ENCODE measurements around the gene HDAC5.
"Not testable (repeated sequence)": the region's sequence is repeated elsewhere in the genome, so short reads cannot be mapped to it uniquely, and the experiment has no call there.

Gene HDAC5

GRCh38 chr17:44066204-44066930 lies 57.1 kb downstream of the HDAC5 start, which contains the start of gene LSM12:
Gene LSM12 (minus strand): TSS chr17:44066671. CDS start chr17:44066587, 84 bp downstream.
- peak; percentile 82 for DNase-seq (ENCODE audit: low read depth)

GRCh38 chr17:44065668-44066203 lies 57.7 kb downstream of the HDAC5 start:
- DNase-seq (ENCODE audit: low read depth): no peak

- DNase-seq (ENCODE audit: low read depth): no peak
Measured at GRCh38 chr17:44063704-44064639, 59.5 kb downstream of the HDAC5 start.

GRCh38 chr17:44062871-44063270 lies 60.6 kb downstream of the HDAC5 start:
- no peak for DNase-seq (ENCODE audit: low read depth)

- DNase-seq (ENCODE audit: low read depth): no peak
Measured at GRCh38 chr17:44061446-44061845, 62.0 kb downstream of the HDAC5 start.

GRCh38 chr17:44059101-44059892 lies 64.1 kb downstream of the HDAC5 start:
- DNase-seq (ENCODE audit: low read depth): no peak

GRCh38 chr17:44053125-44053872 lies 70.1 kb downstream of the HDAC5 start:
- no peak for DNase-seq (ENCODE audit: low read depth)

- no peak for DNase-seq (ENCODE audit: low read depth)
Measured at GRCh38 chr17:44049294-44050060, 74.0 kb downstream of the HDAC5 start.

GRCh38 chr17:44046893-44047292 lies 76.5 kb downstream of the HDAC5 start:
- DNase-seq (ENCODE audit: low read depth): not testable (repeated sequence)

- DNase-seq (ENCODE audit: low read depth): peak; percentile 22
Measured at GRCh38 chr17:44045486-44045885, 78.0 kb downstream of the HDAC5 start.

- peak; percentile 52 for DNase-seq (ENCODE audit: low read depth)
Measured at GRCh38 chr17:44044071-44044470, 79.4 kb downstream of the HDAC5 start.

- DNase-seq (ENCODE audit: low read depth): peak; percentile 76
Measured at GRCh38 chr17:44043272-44043696, 80.2 kb downstream of the HDAC5 start.

GRCh38 chr17:44039829-44040635 lies 83.4 kb downstream of the HDAC5 start:
- peak; percentile 30 for DNase-seq (ENCODE audit: low read depth)

GRCh38 chr17:44038604-44039011 lies 84.8 kb downstream of the HDAC5 start:
- DNase-seq (ENCODE audit: low read depth): no peak

- no peak for DNase-seq (ENCODE audit: low read depth)
Measured at GRCh38 chr17:44037471-44037870, 86.0 kb downstream of the HDAC5 start.

- DNase-seq (ENCODE audit: low read depth): not testable (repeated sequence)
Measured at GRCh38 chr17:44034688-44035087, 88.8 kb downstream of the HDAC5 start.

GRCh38 chr17:44033861-44034408 lies 89.5 kb downstream of the HDAC5 start:
- DNase-seq (ENCODE audit: low read depth): no peak

- DNase-seq (ENCODE audit: low read depth): no peak
Measured at GRCh38 chr17:44030482-44030881, 93.0 kb downstream of the HDAC5 start.

- DNase-seq (ENCODE audit: low read depth): no peak
Measured at GRCh38 chr17:44029736-44030135, 93.7 kb downstream of the HDAC5 start.

All from amniotic epithelial cell (primary cell).